MG63 (cell line): ENCODE data around the gene TBX10. TPM values are rescaled to one million over a fixed set of nuclear protein-coding genes. Genes with fewer than 3 reads are reported as not detected.
"Not testable (repeated sequence)": the region's sequence is repeated elsewhere in the genome, so short reads cannot be mapped to it uniquely, and the experiment has no call there.

Experiments used
- DNase-seq: peaks from one replicate; pipeline ENCODE4 v3.0.0-alpha.2; 2020
- H3K27me3 ChIP-seq: fragments of 250-450 bp; sonication (Bioruptor Pico); 2 replicates; pipeline ENCODE4 v1.5.1; 2020; ENCODE audit warnings: mild to moderate bottlenecking, moderate library complexity
- H3K36me3 ChIP-seq: fragments of 250-450 bp; sonication (Bioruptor Pico); 2 replicates; pipeline ENCODE4 v1.5.1; 2020; ENCODE audit warnings: mild to moderate bottlenecking, moderate library complexity
- H3K4me3 ChIP-seq: fragments of 250-450 bp; sonication (Bioruptor Pico); 2 replicates; pipeline ENCODE4 v1.5.1; 2020; ENCODE audit warnings: mild to moderate bottlenecking, moderate library complexity
- H3K9me3 ChIP-seq: fragments of 250-450 bp; sonication (Bioruptor Pico); 2 replicates; pipeline ENCODE4 v1.5.1; 2020; ENCODE audit warnings: mild to moderate bottlenecking, moderate library complexity
- total RNA-seq: library from RNA; depleted of rRNA; stranded (reverse); fragments of >200 nt; shearing (Covaris generic); gene quantifications from 2 replicates; pipeline ENCODE4 v1.2.3, GENCODE V29; 2014; ENCODE audit warnings: low replicate concordance

Gene TBX10
- total RNA-seq, 1 experiment from 2014 or later = not detected

GRCh38 chr11:67628710-67629385 is 10.7 kb downstream of the TBX10 start:
- H3K36me3 ChIP-seq = no peaks in the 10 kb centered on the region
- H3K27me3 ChIP-seq = no peaks in the 10 kb centered on the region
- DNase-seq = no peak
- H3K9me3 ChIP-seq = no peaks in the 10 kb centered on the region
- H3K4me3 ChIP-seq = peak overlapping the region; percentile 79

GRCh38 chr11:67627812-67628624 is 11.5 kb downstream of the TBX10 start:
- no peak overlapping the region for H3K4me3 ChIP-seq
- H3K27me3 ChIP-seq = no peaks in the 10 kb centered on the region
- H3K36me3 ChIP-seq = no peaks in the 10 kb centered on the region
- DNase-seq = no peak
- no peaks in the 10 kb centered on the region for H3K9me3 ChIP-seq

DNA sequence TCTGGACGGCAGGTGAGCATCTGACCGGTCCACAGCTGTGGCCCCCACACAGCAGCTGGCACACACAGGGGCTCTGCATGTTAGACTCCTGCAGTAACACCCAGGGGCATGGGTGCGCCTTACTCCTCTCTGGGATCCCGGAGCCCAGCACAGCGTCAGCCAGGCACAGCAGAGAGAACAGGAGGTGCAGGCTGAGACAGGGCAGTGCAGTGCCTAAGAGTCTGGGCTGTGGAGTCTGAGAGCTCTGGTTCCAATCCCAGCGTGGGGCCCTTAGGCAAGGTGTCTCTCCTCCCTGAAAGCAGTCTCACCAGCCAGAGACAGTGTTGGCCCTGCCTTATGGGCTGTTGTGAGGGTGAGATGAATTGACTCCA is 12.1 kb downstream of the TBX10 start:
- H3K36me3 ChIP-seq = no peaks in the 10 kb centered on the region
- H3K27me3 ChIP-seq = no peaks in the 10 kb centered on the region
- no peaks in the 10 kb centered on the region for H3K9me3 ChIP-seq
- DNase-seq = no peak
- H3K4me3 ChIP-seq = no peak overlapping the region

DNA sequence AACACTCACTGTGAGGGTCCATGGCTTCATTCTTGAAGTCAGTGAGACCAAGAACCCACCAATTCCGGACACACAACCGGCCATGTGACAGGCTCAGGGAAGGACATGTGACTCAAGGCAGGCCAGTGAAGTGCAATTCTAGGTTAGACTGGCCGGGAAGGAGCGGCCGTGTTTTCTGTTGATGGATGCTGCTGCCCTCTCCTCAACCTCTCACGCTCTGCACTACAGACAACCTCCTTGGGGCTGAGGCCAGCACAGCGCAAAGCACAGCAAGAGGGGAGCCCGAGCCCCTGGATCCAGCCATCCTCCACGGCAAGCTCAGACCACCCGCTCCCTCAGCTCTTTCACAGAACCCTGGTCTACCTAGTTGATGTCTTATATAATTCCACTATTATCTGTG is 12.6 kb downstream of the TBX10 start:
- Histone ChIP-seq H3K27me3 (no peaks in the 10 kb centered on the region), H3K9me3 (no peaks in the 10 kb centered on the region), H3K4me3 (no peak overlapping the region), H3K36me3 (no peaks in the 10 kb centered on the region)
- DNase-seq = no peak

- H3K36me3 ChIP-seq, H3K4me3 ChIP-seq, DNase-seq, H3K9me3 ChIP-seq, H3K27me3 ChIP-seq: not testable (repeated sequence)
Measured at GRCh38 chr11:67626131-67626833, 13.3 kb downstream of the TBX10 start.

GRCh38 chr11:67623795-67624194 is 15.8 kb downstream of the TBX10 start:
- not testable (repeated sequence) for H3K27me3 ChIP-seq, H3K9me3 ChIP-seq, H3K4me3 ChIP-seq, DNase-seq, H3K36me3 ChIP-seq

- DNase-seq, H3K36me3 ChIP-seq: not testable (repeated sequence)
Measured at GRCh38 chr11:67622905-67623304, 16.7 kb downstream of the TBX10 start.

DNA sequence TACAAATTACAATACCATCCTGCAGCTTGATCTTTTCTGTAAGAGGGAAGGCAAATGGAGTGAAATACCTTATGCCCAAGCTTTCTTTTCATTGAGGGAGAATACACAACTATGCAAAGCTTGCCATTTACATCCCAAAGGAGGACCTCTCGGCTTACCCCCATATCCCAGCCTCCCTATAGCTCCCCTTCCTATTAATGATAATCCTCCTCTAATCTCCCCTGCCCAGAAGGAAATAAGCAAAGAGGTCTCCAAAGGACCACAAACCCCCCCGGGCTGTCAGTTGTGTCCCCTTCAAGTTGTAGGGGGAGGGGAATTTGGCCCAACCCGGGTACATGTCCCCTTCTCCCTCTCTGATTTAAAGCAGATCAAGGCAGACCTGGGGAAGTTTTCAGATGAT is 17.6 kb downstream of the TBX10 start:
- H3K27me3 ChIP-seq, H3K36me3 ChIP-seq, H3K4me3 ChIP-seq, H3K9me3 ChIP-seq, DNase-seq: not testable (repeated sequence)

More at GRCh38 chr11:67622905-67623304, 16.7 kb downstream of the TBX10 start:
- H3K9me3 ChIP-seq, H3K27me3 ChIP-seq, H3K4me3 ChIP-seq: not testable (repeated sequence)

DNA sequence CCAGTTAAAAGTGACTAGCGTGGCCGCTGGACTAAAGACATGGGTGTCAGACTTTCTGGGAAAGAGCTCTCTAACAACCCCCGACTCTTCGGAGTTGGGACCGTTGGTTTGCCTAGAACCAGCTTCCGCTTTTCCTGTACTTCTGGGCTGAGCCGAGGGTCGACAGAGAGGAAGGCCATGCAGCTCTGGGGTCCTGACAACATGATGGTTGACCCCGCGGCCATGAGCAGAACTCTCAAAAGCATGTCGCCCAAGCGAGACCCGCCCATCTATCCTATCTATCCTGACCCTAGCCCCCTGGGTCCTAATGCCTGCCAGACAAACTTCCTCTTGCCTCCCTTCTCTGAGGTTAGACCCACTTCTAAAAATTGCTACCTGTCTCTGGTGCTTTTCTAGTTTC is 18.9 kb downstream of the TBX10 start:
- DNase-seq = peak; percentile 56
- not testable (repeated sequence) for H3K27me3 ChIP-seq, H3K36me3 ChIP-seq, H3K9me3 ChIP-seq
- H3K4me3 ChIP-seq = peak overlapping the region; percentile 48

DNA sequence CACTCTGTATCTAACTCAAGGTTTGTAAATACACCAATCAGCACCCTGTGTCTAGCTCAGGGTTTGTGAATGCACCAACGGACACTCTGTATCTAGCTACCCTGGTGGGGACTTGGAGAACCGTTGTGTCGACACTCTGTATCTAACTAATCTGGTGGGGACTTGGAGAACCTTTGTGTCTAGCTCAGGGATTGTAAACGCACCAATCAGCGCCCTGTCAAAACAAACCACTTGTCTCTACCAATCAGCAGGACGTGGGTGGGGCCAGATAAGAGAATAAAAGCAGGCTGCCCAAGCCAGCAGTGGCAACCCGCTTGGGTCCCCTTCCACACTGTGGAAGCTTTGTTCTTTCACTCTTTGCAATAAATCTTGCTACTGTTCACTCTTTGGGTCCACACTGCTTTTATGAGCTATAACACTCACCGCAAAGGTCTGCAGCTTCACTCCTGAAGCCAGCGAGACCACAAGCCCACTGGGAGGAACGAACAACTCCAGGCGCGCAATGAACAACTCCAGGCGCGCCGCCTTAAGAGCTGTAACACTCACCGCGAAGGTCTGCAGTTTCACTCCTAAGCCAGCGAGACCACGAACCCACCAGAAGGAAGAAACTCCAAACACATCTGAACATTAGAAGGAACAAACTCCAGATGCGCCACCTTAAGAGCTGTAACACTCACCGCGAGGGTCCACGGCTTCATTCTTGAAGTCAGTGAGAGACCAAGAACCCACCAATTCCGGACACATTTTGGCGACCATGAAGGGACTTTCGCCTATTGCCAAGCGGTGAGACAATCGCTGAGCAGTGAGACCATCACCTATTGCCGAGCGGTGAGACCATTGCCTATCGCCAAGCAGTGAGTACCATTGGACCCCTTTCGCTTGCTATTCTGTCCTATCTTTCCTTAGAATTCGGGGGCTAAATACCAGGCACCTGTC is 19.6 kb downstream of the TBX10 start:
- not testable (repeated sequence) for H3K36me3 ChIP-seq, H3K27me3 ChIP-seq, H3K9me3 ChIP-seq
- H3K4me3 ChIP-seq = peak overlapping the region; percentile 48
- peak; percentile 38 for DNase-seq

- not testable (repeated sequence) for H3K27me3 ChIP-seq, H3K4me3 ChIP-seq, DNase-seq, H3K9me3 ChIP-seq, H3K36me3 ChIP-seq
Measured at GRCh38 chr11:67618901-67619659, 20.5 kb downstream of the TBX10 start.

- Histone ChIP-seq H3K27me3 (no peaks in the 10 kb centered on the region), H3K9me3 (no peaks in the 10 kb centered on the region), H3K4me3 (no peak overlapping the region), H3K36me3 (peaks cover 2% of the 10 kb centered on the region; the same call in 1 of the 2 replicates)
- DNase-seq = no peak
Measured at GRCh38 chr11:67617243-67617953, 22.2 kb downstream of the TBX10 start.

DNA sequence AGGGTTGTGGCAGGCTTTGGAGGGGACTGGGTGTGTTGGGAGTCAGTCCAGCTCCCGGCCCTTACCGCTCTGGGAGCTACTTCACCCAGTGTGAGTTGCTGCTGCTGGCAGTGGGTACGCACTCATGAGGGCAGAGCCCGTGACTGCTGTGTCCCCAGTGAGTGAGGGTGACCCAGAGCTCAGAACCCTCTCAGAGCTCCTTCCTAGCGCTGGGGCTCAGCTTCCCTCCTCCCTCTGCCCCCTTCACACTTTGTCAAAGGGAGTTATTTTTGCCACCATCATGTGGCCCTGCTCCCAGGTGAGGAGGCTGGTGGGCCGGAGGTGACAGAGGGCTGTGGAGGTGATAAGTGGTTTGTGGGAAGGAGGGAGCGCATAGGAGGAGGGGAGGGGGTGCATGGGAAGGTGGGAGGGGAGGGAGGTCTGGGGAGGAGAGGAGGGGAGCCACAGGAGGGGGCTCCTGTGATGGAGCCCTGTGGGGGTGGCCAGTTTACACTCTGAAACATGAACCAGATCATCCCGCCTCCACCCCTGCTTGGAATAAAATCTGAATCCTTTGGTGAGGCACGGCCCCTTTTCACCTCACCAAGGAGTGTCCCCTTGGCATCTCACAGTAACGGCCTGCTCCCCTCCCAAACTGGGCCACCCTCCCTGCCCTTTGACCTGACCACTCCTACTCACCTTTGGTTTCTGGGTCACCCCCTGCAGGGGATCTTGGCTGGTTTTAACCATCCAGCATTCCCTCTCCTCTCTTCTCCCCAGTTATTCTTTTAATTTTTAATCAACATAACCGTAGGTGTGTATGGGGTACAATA is 22.9 kb downstream of the TBX10 start:
- Histone ChIP-seq H3K36me3 (peaks cover 2% of the 10 kb centered on the region; the same call in 1 of the 2 replicates), H3K9me3 (no peaks in the 10 kb centered on the region), H3K4me3 (no peak overlapping the region), H3K27me3 (no peaks in the 10 kb centered on the region)
- DNase-seq = no peak

DNA sequence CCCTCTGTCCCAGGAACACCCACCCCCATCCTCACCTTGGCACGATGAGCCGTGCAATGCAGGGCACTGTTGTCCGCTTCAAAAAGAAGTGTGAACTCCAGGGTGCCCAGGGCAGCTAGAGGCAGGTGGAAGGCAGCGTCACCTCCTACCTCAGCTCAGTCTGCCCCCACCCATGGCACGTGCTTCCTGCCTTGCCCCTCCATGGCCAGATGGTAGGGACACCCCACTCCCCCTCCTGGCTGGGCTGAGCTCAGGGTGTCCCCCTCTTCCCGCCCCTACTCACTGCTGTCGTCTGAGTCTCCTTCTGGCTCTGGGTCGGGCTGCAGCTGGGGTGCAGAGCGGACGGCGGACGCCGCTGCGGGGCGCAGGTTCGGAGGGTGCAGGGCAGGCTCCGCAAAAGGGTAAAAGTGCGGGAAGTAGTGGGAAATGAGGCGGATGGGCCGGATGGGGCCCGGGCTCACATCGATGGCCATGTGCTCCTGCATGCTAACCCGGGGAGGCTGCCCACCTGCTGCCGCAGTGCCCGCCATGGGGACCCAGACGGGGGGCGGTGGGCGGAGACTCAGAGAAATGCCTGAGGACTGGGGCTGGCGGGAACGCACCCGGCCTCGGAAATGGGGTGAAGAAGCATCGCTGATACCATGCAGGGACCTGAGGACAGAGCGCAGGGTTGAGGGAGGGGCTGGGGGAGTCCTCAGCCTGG is 23.7 kb downstream of the TBX10 start:
- no peaks in the 10 kb centered on the region for H3K9me3 ChIP-seq
- no peak for DNase-seq
- no peaks in the 10 kb centered on the region for H3K27me3 ChIP-seq
- H3K4me3 ChIP-seq = no peak overlapping the region
- peaks cover 2% of the 10 kb centered on the region; the same call in 1 of the 2 replicates for H3K36me3 ChIP-seq
